Endothelial cell of umbilical vein (primary cell): Measurements from ENCODE around the gene CLDN1. TPM values are rescaled to one million over a fixed set of nuclear protein-coding genes. Genes with fewer than 3 reads are reported as not detected.

Experiments used
- BruUV-seq: library from RNA; stranded (reverse); fragments of 400-500 nt; replicated peaks from 2 replicates; lab custom pipeline; 2021; lab: Mats Ljungman, UMichigan
- CTCF ChIA-PET: fragments of 300-600, 350-600 bp; sonication (Branson Sonifier 250); formaldehyde crosslinking; loops from one replicate; lab custom pipeline; 2021; ENCODE audit warnings: antibody characterized with exemption, inconsistent platforms; lab: Charles Lee
- POLR2A ChIA-PET: fragments of 300-600, 350-600 bp; sonication (Branson Sonifier 250); formaldehyde crosslinking; loops from one replicate; lab custom pipeline; 2021; ENCODE audit warnings: antibody characterized with exemption, inconsistent platforms; lab: Charles Lee
- DNase-seq: peaks from one replicate; pipeline ENCODE4 v3.0.0-alpha.2; 2011; ENCODE audit warnings: low read depth, low spot score
- FAIRE-seq: peaks from 2 replicates; lab custom pipeline; 2011; peaks lifted over from hg19 to GRCh38; lab: Jason Lieb, UNC
- H2AFZ ChIP-seq: 2 replicates; pipeline ENCODE4 v1.6.0; 2012; ENCODE audit warnings: low read depth, low read length, control low read depth, inconsistent platforms
- H3K27ac ChIP-seq: 2 replicates; pipeline ENCODE4 v1.5.1; 2011; ENCODE audit warnings: low read depth, mild to moderate bottlenecking, control low read depth, low read length, moderate library complexity; ENCODE audit not compliant: insufficient read depth
- H3K27me3 ChIP-seq, 2 experiments: 2 replicates each; pipeline versions ENCODE4 v1.6.0 to v1.6.1; 2011; ENCODE audit warnings: low read length in 2 of 2, mixed read lengths in 1 of 2; ENCODE audit not compliant: control insufficient read depth in 2 of 2, insufficient read depth in 2 of 2
- H3K36me3 ChIP-seq, 2 experiments: 2 replicates in 1 of 2; 3 replicates in 1 of 2; pipeline ENCODE4 v1.5.1; 2011; ENCODE audit warnings: low read length in 2 of 2, mild to moderate bottlenecking in 1 of 2, moderate library complexity in 1 of 2; ENCODE audit not compliant: control insufficient read depth in 2 of 2, insufficient read depth in 2 of 2; ENCODE audit errors: extremely low read depth in 1 of 2
- H3K4me1 ChIP-seq: 3 replicates; pipeline ENCODE4 v1.5.1; 2011; ENCODE audit warnings: mild to moderate bottlenecking, low read length; ENCODE audit not compliant: control insufficient read depth, insufficient read depth; ENCODE audit errors: extremely low read depth
- H3K4me2 ChIP-seq: 2 replicates; pipeline ENCODE4 v1.6.1; 2011; ENCODE audit warnings: low read length, control low read depth, mixed read lengths; ENCODE audit not compliant: insufficient read depth
- H3K4me3 ChIP-seq, 3 experiments: fragments of 200-600 bp in 1 of 3; sonication (generic), shearing (Covaris generic) in 1 of 3; replicated peaks in 1 of 3; 2 replicates each; pipeline ENCODE4 v1.5.1; 2011 to 2016; ENCODE audit warnings: control low read depth in 3 of 3, low read length in 3 of 3, mild to moderate bottlenecking in 2 of 3, inconsistent platforms in 1 of 3, low read depth in 1 of 3, moderate library complexity in 1 of 3; ENCODE audit not compliant: insufficient read depth in 1 of 3
- H3K79me2 ChIP-seq: 2 replicates; pipeline ENCODE4 v1.6.0; 2012; ENCODE audit warnings: low read length, inconsistent platforms; ENCODE audit not compliant: control insufficient read depth, insufficient read depth
- H3K9ac ChIP-seq: replicated peaks from 2 replicates; pipeline ENCODE3; 2011; ENCODE audit warnings: low read length, control low read depth; ENCODE audit not compliant: insufficient read depth; ENCODE audit errors: extremely low read depth
- H3K9me1 ChIP-seq: replicated peaks from 3 replicates; pipeline ENCODE4 v1.6.0; 2011; ENCODE audit warnings: mild to moderate bottlenecking, low read length; ENCODE audit not compliant: control insufficient read depth, insufficient read depth; ENCODE audit errors: extremely low read depth
- H3K9me3 ChIP-seq: replicated peaks from 2 replicates; pipeline ENCODE4 v1.5.1; 2012; ENCODE audit warnings: low read length, inconsistent platforms; ENCODE audit not compliant: control insufficient read depth, insufficient read depth
- H4K20me1 ChIP-seq: replicated peaks from 2 replicates; pipeline ENCODE3; 2011; ENCODE audit warnings: mild to moderate bottlenecking, low read length; ENCODE audit not compliant: control insufficient read depth, insufficient read depth; ENCODE audit errors: extremely low read depth
- EZH2 ChIP-seq: IDR thresholded peaks from 2 replicates; pipeline ENCODE4 v1.6.1; 2012; ENCODE audit warnings: borderline replicate concordance, low read depth, mild to moderate bottlenecking, moderate library complexity, low read length, inconsistent platforms; ENCODE audit not compliant: severe bottlenecking
- FOS ChIP-seq: IDR thresholded peaks from 2 replicates; pipeline ENCODE4 v1.6.1; 2011; ENCODE audit warnings: mild to moderate bottlenecking, low read length, moderate library complexity, borderline replicate concordance; ENCODE audit not compliant: insufficient read depth
- GATA2 ChIP-seq: IDR thresholded peaks from 2 replicates; pipeline ENCODE4 v1.7.0; 2011; ENCODE audit warnings: low read depth, mild to moderate bottlenecking, moderate library complexity, mixed read lengths, low read length; ENCODE audit not compliant: insufficient read length, insufficient read depth
- JUN ChIP-seq: IDR thresholded peaks from 2 replicates; pipeline ENCODE4 v1.6.1; 2011; ENCODE audit warnings: borderline replicate concordance, low read depth; ENCODE audit not compliant: insufficient read length, insufficient read depth
- MYC ChIP-seq: IDR thresholded peaks from one replicate; pipeline ENCODE4 v1.6.1; 2011; ENCODE audit warnings: mild to moderate bottlenecking, low read depth, low read length
- POLR2A ChIP-seq: IDR thresholded peaks from 2 replicates; pipeline ENCODE4 v1.6.1; 2012; ENCODE audit warnings: low read depth, mild to moderate bottlenecking, control low read depth, low read length
- POLR2AphosphoS5 ChIP-seq: IDR thresholded peaks from 2 replicates; pipeline ENCODE4 v1.6.1; 2012; ENCODE audit warnings: low read depth, mild to moderate bottlenecking, control low read depth, low read length, moderate library complexity; ENCODE audit not compliant: insufficient read depth
- dilution Hi-C: fragments of 300-500 bp; cut with MboI; formaldehyde crosslinking; loops from one replicate; pipeline ENCODE4 v1.15.0; 2019; ENCODE audit warnings: low sequenced_read_pairs; ENCODE audit not compliant: extremely low pct_ligation_motif_present
- intact Hi-C: fragments of 100-400 bp; cut with micrococcal nuclease; formaldehyde crosslinking; loops from one replicate; pipeline ENCODE4 v1.10.0; 2022
- polyA plus RNA-seq, 4 experiments: library from polyadenylated mRNA; depleted of rRNA in 3 of 4; stranded (reverse) in 3 of 4; unstranded in 1 of 4; fragments of >200 nt; gene quantifications; 2 replicates each; pipeline versions ENCODE4 v1.2.1 to v1.2.3, GENCODE V29; 2011 to 2012; ENCODE audit warnings: missing spikeins in 1 of 4
- total RNA-seq: library from RNA; stranded (reverse); gene quantifications from 2 replicates; pipeline ENCODE4 v1.2.3, GENCODE V29; 2021
- TF ChIP-seq, protein P1 (sequence below), 2 donors: IDR thresholded peaks; 1 replicate in 1 of 2; 2 replicates in 1 of 2; pipeline ENCODE4 v1.5.1; 2011; ENCODE audit warnings: low read length in 2 of 2, mild to moderate bottlenecking in 2 of 2, moderate library complexity in 2 of 2, control low read depth in 1 of 2, inconsistent platforms in 1 of 2, low read depth in 1 of 2; ENCODE audit not compliant: insufficient read depth in 1 of 2; ENCODE audit errors: extremely low read depth in 1 of 2
- TF ChIP-seq, protein P2 (sequence below): IDR thresholded peaks from 2 replicates; pipeline ENCODE4 v1.6.1; 2011; ENCODE audit not compliant: insufficient read depth, insufficient read length

CLDN1 gene
- total and polyA plus RNA-seq, 2 donors (not counting 3 experiments of a cell fraction or from before 2014, with no cell fraction given): 0.27 to 0.32 TPM

DNA sequence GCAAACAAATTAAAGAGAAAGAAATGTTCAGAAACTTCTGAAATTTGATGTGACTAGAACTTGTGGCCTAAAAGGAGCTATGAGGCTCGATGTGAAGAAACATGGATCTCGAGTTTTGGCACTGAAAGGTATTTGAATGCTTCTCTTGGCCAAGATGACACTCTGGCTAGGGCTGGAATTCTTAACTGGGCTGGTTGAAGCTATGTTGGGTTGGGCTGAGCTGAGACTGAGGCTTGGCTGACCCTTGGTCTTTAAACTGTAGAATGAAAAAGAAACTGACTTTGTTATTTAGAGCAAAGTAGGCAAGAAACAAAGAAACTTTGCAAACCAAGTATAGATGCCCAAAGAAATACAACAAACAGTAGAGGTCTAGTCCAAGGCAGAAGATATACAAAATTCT is 37.6 kb upstream of the CLDN1 start:
- peaks cover 0 to 1% of the 10 kb centered on the region in 2 experiments for H3K27me3 ChIP-seq
- FAIRE-seq: no peak
- CTCF ChIA-PET: interaction anchor here (1.6 kb wide), 1 partner anchor 37 kb away, joined by 11 read pairs; the partner anchor contains the start of gene CLDN1
- H3K9me1 ChIP-seq: no peaks in the 10 kb centered on the region
- dilution Hi-C loops (no loop called here), intact Hi-C loops (no loop called here)
- H3K9me3 ChIP-seq: no peaks in the 10 kb centered on the region
- no peaks in the 10 kb centered on the region for H4K20me1 ChIP-seq
- POLR2A ChIA-PET: no interaction called here
- H3K36me3 ChIP-seq: no peaks in the 10 kb centered on the region
- no peak overlapping the region for H3K9ac ChIP-seq
- H3K4me2 ChIP-seq: no peak overlapping the region
- BruUV-seq: no TSS peak
- no peak overlapping the region for H3K27ac ChIP-seq
- no peaks in the 10 kb centered on the region for H3K79me2 ChIP-seq
- no peaks in the 10 kb centered on the region for H3K4me1 ChIP-seq
- TF ChIP-seq POLR2AphosphoS5 (no peak), EZH2 (no peak), FOS (no peak), JUN (no peak), POLR2A (no peak), MYC (no peak), GATA2 (no peak)
- TF ChIP-seq, protein P1, sequence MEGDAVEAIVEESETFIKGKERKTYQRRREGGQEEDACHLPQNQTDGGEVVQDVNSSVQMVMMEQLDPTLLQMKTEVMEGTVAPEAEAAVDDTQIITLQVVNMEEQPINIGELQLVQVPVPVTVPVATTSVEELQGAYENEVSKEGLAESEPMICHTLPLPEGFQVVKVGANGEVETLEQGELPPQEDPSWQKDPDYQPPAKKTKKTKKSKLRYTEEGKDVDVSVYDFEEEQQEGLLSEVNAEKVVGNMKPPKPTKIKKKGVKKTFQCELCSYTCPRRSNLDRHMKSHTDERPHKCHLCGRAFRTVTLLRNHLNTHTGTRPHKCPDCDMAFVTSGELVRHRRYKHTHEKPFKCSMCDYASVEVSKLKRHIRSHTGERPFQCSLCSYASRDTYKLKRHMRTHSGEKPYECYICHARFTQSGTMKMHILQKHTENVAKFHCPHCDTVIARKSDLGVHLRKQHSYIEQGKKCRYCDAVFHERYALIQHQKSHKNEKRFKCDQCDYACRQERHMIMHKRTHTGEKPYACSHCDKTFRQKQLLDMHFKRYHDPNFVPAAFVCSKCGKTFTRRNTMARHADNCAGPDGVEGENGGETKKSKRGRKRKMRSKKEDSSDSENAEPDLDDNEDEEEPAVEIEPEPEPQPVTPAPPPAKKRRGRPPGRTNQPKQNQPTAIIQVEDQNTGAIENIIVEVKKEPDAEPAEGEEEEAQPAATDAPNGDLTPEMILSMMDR (IDR thresholded peaks at IDR 0.05; ENCODE audit: extremely low read depth in 1 of 2, insufficient read depth in 1 of 2, low read depth in 1 of 2, low read length in 2 of 2): no peak
- TF ChIP-seq, protein P2, sequence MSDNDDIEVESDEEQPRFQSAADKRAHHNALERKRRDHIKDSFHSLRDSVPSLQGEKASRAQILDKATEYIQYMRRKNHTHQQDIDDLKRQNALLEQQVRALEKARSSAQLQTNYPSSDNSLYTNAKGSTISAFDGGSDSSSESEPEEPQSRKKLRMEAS: no peak
- no peak overlapping the region for H3K4me3 ChIP-seq
- H2AFZ ChIP-seq: no peak overlapping the region
- no peak for DNase-seq
